Lung (tissue), 12 donors: ENCODE results near the gene DOK4. TPM values are rescaled to one million over a fixed set of nuclear protein-coding genes. Genes with fewer than 3 reads are reported as not detected.

Experiments
- ATAC-seq: fragments of 200-7000 bp; cut with Tn5 transposase; one replicate; pipeline ENCODE4 v1.9.1; 2020; ENCODE audit warnings: moderate number of reproducible peaks; ENCODE audit not compliant: insufficient read depth, low FRiP score
- DNase-seq, 3 donors: peaks; one replicate each; pipeline ENCODE4 v3.0.0-alpha.2; 2013 to 2017
- H3K27ac ChIP-seq, 2 donors: one replicate each; pipeline ENCODE4 v1.5.1; 2013; ENCODE audit warnings: mild to moderate bottlenecking in 2 of 2, moderate library complexity in 2 of 2, control low read depth in 1 of 2, inconsistent platforms in 1 of 2, low read depth in 1 of 2, low read length in 1 of 2
- H3K27me3 ChIP-seq, 3 donors: one replicate each; pipeline ENCODE4 v1.5.1; 2013; ENCODE audit warnings: low read length in 2 of 3; ENCODE audit not compliant: control insufficient read depth in 3 of 3, insufficient read depth in 3 of 3
- H3K36me3 ChIP-seq, 4 donors: one replicate each; pipeline ENCODE4 v1.5.1; 2013; ENCODE audit warnings: low read length in 4 of 4, mild to moderate bottlenecking in 1 of 4, moderate library complexity in 1 of 4; ENCODE audit not compliant: control insufficient read depth in 4 of 4, insufficient read depth in 4 of 4
- H3K4me1 ChIP-seq, 5 donors: one replicate each; pipeline ENCODE4 v1.5.1; 2013; ENCODE audit warnings: low read length in 5 of 5, mild to moderate bottlenecking in 2 of 5, moderate library complexity in 1 of 5; ENCODE audit not compliant: control insufficient read depth in 5 of 5, insufficient read depth in 5 of 5
- H3K4me3 ChIP-seq: one replicate; pipeline ENCODE4 v1.5.1; 2013; ENCODE audit warnings: mild to moderate bottlenecking, control low read depth, moderate library complexity
- H3K9ac ChIP-seq, 2 donors: one replicate each; pipeline ENCODE4 v1.5.1; 2013; ENCODE audit warnings: low read length in 2 of 2, control low read depth in 1 of 2; ENCODE audit not compliant: insufficient read depth in 1 of 2
- H3K9me3 ChIP-seq, 4 donors: one replicate each; pipeline ENCODE4 v1.5.1; 2013; ENCODE audit warnings: low read length in 3 of 4, mild to moderate bottlenecking in 1 of 4, moderate library complexity in 1 of 4; ENCODE audit not compliant: control insufficient read depth in 4 of 4, insufficient read depth in 3 of 4
- WGBS, 2 donors: extraction: QIAGEN DNeasy Blood & Tissue Kit; methylation state at CpG; one replicate each; pipeline ENCODE4 v1.1.7; 2013; 5-methylcytosine and 5-hydroxymethylcytosine counted together
- polyA plus RNA-seq, 2 donors: library from polyadenylated mRNA; stranded (reverse); fragments of 200-250 nt; gene quantifications; one replicate each; pipeline ENCODE4 v1.2.1, GENCODE V29; 2013
- total RNA-seq, 2 donors: library from RNA; depleted of rRNA in 1 of 2; stranded (reverse); fragments of >200 nt in 1 of 2; gene quantifications; one replicate each; pipeline ENCODE4 v1.2.1, GENCODE V29; 2014 to 2021
- TF ChIP-seq, protein P1 (sequence below): IDR thresholded peaks from 2 replicates; pipeline ENCODE4 v1.5.1; 2012; ENCODE audit warnings: mild to moderate bottlenecking; ENCODE audit errors: control extremely low read depth, extremely low read depth
- donor health status: control.
- donor health status: control.
- donor health status: Bipolar disorder and iron deficiency.
- donor health status: healthy.
- donor health status: DM: yes; HTN: yes; CAD: no.

Gene DOK4
- total and polyA plus RNA-seq, 4 donors, result 19.7 to 58.2 (median 51.1) TPM

GRCh38 chr16:57435838-57436237, 50.5 kb downstream of the DOK4 start:
- no peak overlapping the region for H3K4me3 ChIP-seq
- H3K27me3 ChIP-seq, result no peaks in the 10 kb centered on the region
- peaks cover 35 to 59% (median 40%) of the 10 kb centered on the region in 4 donors for H3K36me3 ChIP-seq
- no peak for ATAC-seq
- H3K9me3 ChIP-seq, result peaks cover 0 to 3% (median 1%) of the 10 kb centered on the region in 4 donors
- no peaks in the 10 kb centered on the region for H3K4me1 ChIP-seq
- no peak overlapping the region for H3K9ac ChIP-seq
- TF ChIP-seq, protein P1, sequence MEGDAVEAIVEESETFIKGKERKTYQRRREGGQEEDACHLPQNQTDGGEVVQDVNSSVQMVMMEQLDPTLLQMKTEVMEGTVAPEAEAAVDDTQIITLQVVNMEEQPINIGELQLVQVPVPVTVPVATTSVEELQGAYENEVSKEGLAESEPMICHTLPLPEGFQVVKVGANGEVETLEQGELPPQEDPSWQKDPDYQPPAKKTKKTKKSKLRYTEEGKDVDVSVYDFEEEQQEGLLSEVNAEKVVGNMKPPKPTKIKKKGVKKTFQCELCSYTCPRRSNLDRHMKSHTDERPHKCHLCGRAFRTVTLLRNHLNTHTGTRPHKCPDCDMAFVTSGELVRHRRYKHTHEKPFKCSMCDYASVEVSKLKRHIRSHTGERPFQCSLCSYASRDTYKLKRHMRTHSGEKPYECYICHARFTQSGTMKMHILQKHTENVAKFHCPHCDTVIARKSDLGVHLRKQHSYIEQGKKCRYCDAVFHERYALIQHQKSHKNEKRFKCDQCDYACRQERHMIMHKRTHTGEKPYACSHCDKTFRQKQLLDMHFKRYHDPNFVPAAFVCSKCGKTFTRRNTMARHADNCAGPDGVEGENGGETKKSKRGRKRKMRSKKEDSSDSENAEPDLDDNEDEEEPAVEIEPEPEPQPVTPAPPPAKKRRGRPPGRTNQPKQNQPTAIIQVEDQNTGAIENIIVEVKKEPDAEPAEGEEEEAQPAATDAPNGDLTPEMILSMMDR, result no peak
- no peak overlapping the region for H3K27ac ChIP-seq
- no peak for DNase-seq
- 88 to 100% methylated on average over 1 of the region's 1 CpG for WGBS, 2 donors

GRCh38 chr16:57434003-57434402, 52.3 kb downstream of the DOK4 start:
- Histone ChIP-seq H3K27ac (no peak overlapping the region), H3K9me3 (no peaks in the 10 kb centered on the region), H3K4me3 (no peak overlapping the region), H3K9ac (no peak overlapping the region), H3K36me3 (peaks cover 34 to 61% (median 49%) of the 10 kb centered on the region in 4 donors), H3K27me3 (no peaks in the 10 kb centered on the region), H3K4me1 (no peaks in the 10 kb centered on the region)
- ATAC-seq, result no peak
- TF ChIP-seq, protein P1, result no peak
- no peak for DNase-seq
- WGBS, 2 donors, result 94% methylated on average over 2 of the region's 2 CpGs

GRCh38 chr16:57432989-57433388, 53.3 kb downstream of the DOK4 start:
- 86 to 92% methylated on average over 3 of the region's 3 CpGs for WGBS, 2 donors
- TF ChIP-seq, protein P1, result no peak
- no peak for ATAC-seq
- DNase-seq, result no peak
- H3K9me3 ChIP-seq, result no peaks in the 10 kb centered on the region
- no peak overlapping the region for H3K9ac ChIP-seq
- no peaks in the 10 kb centered on the region for H3K27me3 ChIP-seq
- H3K27ac ChIP-seq, result no peak overlapping the region
- H3K4me3 ChIP-seq, result no peak overlapping the region
- peaks cover 38 to 59% (median 50%) of the 10 kb centered on the region in 4 donors for H3K36me3 ChIP-seq
- no peaks in the 10 kb centered on the region for H3K4me1 ChIP-seq

DNA sequence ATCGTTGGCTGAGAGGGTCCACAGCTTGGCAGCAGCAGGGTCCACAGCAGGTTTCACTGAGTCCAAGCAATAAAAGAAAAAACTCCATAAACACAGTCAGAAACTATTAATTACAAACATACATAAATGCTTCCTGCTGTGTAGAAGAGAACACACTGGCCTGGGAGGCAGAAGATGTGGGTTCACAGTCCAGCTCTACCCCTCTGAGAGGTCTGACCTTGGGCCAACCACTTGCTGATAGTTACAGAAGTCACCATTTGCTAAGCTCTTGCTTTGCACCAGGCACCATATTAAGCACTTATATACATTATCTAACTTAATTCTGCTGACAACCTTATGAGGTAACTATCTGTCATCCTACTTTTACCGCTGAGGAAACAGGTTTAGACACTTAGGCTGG, 53.8 kb downstream of the DOK4 start:
- peaks cover 38 to 61% (median 50%) of the 10 kb centered on the region in 4 donors for H3K36me3 ChIP-seq
- TF ChIP-seq, protein P1, result no peak
- H3K27me3 ChIP-seq, result no peaks in the 10 kb centered on the region
- H3K9me3 ChIP-seq, result no peaks in the 10 kb centered on the region
- no peaks in the 10 kb centered on the region for H3K4me1 ChIP-seq
- no peak overlapping the region for H3K9ac ChIP-seq
- ATAC-seq, result no peak
- no peak overlapping the region for H3K27ac ChIP-seq
- WGBS, 2 donors, result 93 to 98% methylated on average over 2 of the region's 2 CpGs
- no peak for DNase-seq
- H3K4me3 ChIP-seq, result no peak overlapping the region
